ENCODE data around the gene NTRK2.
"Not testable (repeated sequence)": the region's sequence is repeated elsewhere in the genome, so short reads cannot be mapped to it uniquely, and the experiment has no call there.

Gene NTRK2

GRCh38 chr9:85062385-85063022 lies 393.0 kb downstream of the NTRK2 start:
- no peak overlapping the region for H3K4me3 ChIP-seq (ENCODE audit: low read depth, low read length)
- DNase-seq (ENCODE audit: low read depth) = no peak
- in situ Hi-C loops (cut with HindIII; ENCODE audit: low sequenced_read_pairs) = no loop called here
- TF ChIP-seq CTCF (IDR thresholded peaks at IDR 0.05; ENCODE audit: low read depth, low read length, missing control alignments) = no peak

- TF ChIP-seq CTCF (IDR thresholded peaks at IDR 0.05; ENCODE audit: low read depth, low read length, missing control alignments) = no peak
- no peak overlapping the region for H3K4me3 ChIP-seq (ENCODE audit: low read depth, low read length)
- DNase-seq (ENCODE audit: low read depth) = no peak
- in situ Hi-C loops (cut with HindIII; ENCODE audit: low sequenced_read_pairs) = no loop called here
These were observed 395.4 kb downstream of the NTRK2 start for GRCh38 chr9:85064811-85065371.

- in situ Hi-C loops (cut with HindIII; ENCODE audit: low sequenced_read_pairs) = no loop called here
- no peak overlapping the region for H3K4me3 ChIP-seq (ENCODE audit: low read depth, low read length)
These were observed 398.3 kb downstream of the NTRK2 start for GRCh38 chr9:85067792-85068191.

GRCh38 chr9:85069421-85069820 lies 399.9 kb downstream of the NTRK2 start:
- H3K4me3 ChIP-seq (ENCODE audit: low read depth, low read length); in situ Hi-C loops (cut with HindIII; ENCODE audit: low sequenced_read_pairs); DNase-seq (ENCODE audit: low read depth): not testable (repeated sequence)

More at GRCh38 chr9:85067792-85068191, 398.3 kb downstream of the NTRK2 start:
- DNase-seq (ENCODE audit: low read depth) = no peak
- TF ChIP-seq CTCF (IDR thresholded peaks at IDR 0.05; ENCODE audit: low read depth, low read length, missing control alignments) = no peak
